Kasumi-1 (cell line): ENCODE data around the gene MACROH2A2.
"Not testable (repeated sequence)": the region's sequence is repeated elsewhere in the genome, so short reads cannot be mapped to it uniquely, and the experiment has no call there.

Experiments
- DNase-seq, 2 experiments: peaks; one replicate each; lab custom pipeline; 2025; lab: John Stamatoyannopoulos, UW

The MACROH2A2 gene

DNA sequence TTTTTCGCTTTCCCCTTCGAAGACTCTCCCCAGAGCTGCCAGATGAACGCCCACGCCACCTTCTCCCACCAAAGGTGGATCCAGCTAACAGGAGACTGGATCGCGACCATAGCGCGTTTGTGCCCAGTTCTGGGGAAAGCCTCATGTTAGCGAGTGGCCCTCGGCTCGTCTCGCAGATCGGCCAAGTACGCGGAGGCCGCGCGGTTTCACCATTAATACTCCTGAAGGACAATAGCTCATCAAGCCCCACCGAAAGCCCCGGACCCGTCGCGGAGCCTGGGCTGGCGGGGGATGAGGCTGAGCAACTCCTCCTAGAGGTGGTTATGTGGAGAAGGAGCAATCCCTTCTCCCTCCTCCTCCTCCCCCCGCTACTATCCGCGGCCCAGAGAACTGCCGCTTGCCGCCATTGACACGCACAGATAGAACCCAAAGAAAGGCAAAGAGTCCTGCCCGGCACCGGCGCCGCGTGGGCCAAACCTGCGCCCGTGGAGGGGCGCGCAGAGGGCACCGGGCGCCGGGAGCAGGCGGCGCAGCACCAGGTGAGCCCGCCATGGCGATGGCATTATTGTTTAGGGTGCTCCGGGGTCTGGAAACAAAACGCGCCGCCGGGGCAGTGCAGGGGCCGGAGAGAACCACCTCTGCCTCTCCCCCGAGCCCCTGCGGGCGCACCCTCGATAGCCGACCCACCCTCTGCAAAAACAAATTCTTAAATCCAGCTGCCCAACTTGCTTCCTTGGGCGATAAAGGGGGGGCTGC is at the start of gene MACROH2A2:
MACROH2A2 (plus strand) TSS at position 385 of the 756 bp plus-strand sequence. CDS start 22,813 bp downstream, outside the sequence.
- DNase-seq = no peak

GRCh38 chr10:70007116-70007820 is 45.4 kb upstream of the MACROH2A2 start:
- no peak for DNase-seq

DNA sequence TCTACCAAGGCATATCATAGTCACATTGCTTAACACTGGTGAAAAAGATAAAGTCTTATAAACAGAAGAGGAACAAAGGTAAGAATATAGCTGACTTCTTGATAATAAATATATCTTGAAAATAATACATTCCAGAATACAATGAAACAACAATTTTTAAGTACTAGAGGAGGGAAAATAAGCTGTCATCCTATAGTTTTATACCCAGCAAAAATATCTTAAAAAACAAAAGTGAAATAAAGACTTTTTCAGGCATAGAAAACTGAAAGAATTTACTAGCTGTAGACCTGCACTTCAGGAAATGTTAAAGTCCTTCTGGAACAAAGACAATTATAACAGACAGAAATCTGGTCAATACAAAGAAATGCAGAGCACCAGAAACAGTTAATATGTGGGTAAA is 21.4 kb upstream of the MACROH2A2 start:
- DNase-seq = no peak

GRCh38 chr10:70032667-70033289 is 19.9 kb upstream of the MACROH2A2 start:
- DNase-seq = no peak

DNA sequence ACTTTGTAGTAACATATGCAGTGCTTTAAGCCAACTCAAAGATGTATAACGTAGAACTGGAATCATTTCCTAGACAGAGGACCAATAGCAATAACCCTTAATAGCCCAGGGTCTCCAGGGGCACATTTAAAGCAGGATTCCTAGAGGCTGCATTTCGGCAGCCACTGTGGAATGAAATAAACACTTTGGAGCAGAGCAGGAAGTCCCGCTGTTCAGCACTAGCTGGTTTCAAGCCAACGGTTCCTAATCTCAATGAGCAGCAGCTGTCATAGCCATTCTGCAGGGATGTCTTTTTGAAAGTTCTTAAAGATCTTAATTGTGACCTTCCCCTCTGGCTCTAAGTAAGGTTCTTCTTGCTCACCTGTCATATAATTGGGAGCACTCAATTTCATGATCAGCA is 18.4 kb upstream of the MACROH2A2 start:
- DNase-seq = no peak

DNA sequence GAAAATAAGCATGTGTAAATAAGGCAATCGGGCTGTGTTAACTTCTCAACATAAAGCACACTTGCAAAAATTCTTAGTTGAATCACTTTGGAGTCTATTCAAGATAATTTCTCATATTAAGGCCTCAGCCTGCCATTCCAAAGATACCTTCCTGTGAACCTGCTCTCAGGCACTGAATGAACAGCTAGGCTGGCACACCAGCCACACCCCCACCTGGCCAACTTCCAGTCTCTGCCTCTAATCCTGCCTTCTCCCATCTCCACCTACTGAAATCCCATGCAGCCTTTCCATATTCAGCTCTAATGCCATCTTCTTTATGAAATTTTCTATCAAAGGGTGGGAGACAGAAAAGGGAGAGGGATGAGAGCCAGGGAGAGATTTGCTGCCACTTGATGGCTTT is 17.1 kb upstream of the MACROH2A2 start:
- DNase-seq = no peak

DNA sequence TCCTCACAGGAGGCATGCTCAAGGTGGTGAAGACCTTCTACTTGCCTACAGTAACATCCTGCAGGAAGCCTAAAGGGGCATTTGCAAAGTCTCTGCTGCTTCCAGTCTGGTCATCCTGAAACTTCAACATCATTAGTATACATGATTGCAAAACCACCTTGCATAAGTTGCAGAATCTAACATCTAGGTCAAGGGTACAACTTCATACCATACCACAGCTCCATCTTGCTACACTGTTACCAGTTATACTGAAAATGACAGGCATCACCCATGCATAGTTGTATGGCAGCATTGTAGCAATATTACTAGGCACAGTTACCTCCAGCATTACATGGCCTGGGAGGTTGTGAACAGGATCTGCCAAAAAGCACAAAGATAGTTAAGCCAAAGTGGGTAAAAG is 13.7 kb upstream of the MACROH2A2 start:
- no peak for DNase-seq

DNA sequence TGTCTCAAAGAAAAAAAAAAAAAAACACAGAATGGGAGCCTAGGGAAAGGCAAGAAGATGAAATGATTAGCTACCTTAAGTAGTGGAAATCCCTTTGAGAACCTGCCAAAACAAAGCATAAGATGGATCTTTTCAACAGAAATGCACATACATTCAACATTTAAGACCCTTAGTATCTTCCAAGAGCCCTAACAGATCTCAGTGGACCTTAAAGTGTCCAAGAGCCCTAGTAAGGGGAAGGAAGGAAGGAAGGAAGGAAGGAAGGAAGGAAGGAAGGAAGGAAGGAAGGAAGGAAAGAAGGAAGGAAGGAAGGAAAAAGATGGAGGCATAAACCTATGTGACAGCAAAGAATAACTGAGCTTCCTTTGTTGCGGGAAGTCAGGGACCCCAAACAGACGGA is 11.6 kb upstream of the MACROH2A2 start:
- DNase-seq = no peak

GRCh38 chr10:70041739-70042138 is 10.9 kb upstream of the MACROH2A2 start:
- not testable (repeated sequence) for DNase-seq

DNA sequence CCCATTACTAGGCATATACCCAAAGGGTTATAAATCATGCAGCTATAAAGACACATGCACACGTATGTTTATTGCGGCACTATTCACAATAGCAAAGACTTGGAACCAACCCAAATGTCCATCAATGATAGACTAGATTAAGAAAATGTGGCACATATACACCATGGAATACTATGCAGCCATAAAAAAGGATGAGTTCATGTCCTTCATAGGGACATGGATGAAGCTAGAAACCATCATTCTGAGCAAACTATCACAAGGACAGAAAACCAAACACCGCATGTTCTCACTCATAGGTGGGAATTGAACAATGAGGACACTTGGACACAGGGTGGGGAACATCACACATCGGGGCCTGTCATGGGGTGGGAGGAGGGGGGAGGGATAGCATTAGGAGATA is 5.6 kb upstream of the MACROH2A2 start:
- not testable (repeated sequence) for DNase-seq

- no peak for DNase-seq
These were observed 4.5 kb upstream of the MACROH2A2 start for GRCh38 chr10:70048030-70048723.

DNA sequence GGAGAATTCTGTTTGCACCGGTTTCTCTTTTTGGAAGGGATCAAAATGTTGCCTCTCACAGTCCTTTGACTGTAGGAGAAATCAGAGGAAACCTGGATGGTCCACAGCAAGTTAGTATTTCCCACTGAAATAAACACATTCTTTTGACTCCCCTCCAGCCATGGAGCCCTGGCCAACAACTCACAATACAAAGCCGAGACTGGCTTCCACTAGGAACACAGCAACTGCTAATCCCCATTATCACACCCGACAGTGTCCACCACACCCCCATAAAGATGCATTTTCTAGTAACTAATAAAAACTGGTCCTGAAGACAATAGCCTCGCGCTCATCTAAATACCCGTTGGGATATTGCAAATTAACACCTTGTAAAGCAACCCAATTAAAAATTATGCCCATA is 798 bp upstream of the MACROH2A2 start:
- no peak for DNase-seq

DNA sequence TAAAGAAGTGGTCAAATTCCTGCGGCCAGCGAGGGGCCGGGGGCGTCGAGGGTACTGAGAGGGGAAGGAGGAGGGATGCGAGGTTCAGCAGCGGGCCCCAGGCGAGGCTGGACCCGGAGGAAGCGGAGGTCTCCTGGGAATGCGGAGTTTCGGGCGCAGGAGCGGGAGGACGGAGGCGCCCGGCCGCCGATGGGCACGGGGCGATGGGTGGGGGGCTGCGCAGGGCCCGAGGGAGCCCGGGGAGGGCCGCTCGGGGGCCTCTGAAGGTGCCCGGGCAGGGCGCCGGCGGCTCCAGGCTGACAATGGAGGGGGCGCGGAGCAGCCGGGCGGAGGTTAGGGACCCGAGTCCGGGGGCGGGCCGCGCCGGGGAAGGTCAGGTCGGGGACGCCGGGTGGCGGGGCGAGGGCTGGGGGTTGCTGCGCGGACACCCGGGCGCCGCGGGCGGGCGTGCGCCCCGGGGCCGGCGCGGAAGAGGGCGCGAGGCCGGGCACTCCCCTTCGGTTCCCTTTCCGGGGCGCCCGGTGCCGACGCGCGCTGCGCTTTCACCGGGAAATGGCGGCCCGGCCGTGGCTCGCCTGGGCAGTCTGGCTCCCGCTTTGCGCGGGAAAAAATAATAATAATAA is 683 bp downstream of the MACROH2A2 start:
- no peak for DNase-seq

DNA sequence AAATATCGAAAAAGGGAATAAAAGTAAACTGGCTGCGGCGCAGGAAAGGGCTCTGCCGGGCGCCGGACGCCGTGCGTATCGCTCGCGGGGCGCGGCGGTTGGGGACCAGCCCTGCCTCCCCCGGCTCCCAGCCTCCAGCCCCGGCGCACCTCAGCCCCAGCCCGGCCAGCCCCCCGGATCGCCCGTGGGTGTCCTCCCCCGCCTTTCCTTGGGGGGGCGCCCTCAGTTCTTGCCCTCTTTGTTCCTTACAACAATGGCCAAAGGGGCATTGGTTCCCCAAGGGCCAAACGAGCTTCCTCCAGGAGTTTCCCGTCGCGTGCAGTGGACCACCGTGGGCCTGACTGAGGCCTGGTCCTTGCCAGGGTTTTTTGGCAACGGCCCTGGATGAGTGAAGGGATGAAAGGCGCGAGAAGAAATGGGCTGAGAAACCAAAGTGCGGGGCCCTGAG is 1.2 kb downstream of the MACROH2A2 start:
- no peak for DNase-seq

DNA sequence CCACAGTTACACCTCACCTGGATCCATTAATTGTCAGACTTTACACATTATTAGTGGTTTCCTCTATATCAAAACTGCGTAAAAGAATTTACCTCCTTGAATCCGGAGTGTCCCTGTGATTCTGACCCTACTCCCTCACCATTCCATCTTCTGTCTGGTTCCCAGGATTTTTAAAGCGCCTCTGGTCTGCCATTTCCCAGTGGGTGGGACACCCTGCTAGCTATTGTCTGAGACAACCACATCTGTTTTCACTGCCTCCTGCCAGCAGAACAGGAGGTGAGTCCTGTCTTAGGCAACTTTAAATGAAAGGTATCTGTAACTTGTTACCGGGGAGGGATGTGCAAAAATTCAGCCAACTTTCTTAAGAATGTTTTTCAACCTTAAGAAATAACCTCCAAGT is 2.3 kb downstream of the MACROH2A2 start:
- no peak for DNase-seq

DNA sequence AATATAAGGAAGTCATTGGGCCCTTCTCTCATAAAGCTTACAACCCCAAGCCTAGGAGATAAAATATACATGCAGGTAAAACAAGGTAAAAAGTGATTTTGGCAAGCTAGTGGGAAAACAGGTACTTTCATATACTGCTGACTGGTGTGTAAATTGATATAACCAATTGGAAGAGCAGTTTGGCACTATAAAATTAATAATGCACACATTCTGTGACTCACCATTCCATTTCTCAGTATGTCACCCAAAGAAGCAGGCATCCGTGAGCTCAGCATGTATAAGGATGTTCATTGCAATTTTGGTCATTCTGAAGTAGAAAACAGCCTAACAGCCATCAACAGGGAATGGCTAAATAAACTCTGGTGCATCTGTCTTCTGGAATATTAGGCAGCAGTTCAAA is 2.9 kb downstream of the MACROH2A2 start:
- DNase-seq = no peak

DNA sequence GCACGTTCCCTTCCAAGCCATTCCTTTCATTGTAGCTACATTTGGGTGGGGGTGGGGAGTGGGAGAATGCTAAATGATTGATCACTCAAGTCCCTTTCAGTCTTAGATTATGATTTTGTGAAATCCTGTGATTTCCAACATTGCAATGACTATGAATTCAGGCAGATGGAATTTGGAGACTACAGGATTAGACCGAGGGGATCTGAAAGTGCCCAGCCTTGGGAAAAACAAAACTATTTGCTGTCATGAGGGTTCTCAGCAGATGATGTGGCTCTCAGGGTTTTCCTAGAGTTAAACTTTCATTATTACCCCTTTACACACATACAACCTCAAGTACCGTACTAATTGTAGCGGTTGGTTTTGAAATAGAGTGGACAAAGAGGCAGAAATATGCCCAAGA is 4.7 kb downstream of the MACROH2A2 start:
- no peak for DNase-seq

DNA sequence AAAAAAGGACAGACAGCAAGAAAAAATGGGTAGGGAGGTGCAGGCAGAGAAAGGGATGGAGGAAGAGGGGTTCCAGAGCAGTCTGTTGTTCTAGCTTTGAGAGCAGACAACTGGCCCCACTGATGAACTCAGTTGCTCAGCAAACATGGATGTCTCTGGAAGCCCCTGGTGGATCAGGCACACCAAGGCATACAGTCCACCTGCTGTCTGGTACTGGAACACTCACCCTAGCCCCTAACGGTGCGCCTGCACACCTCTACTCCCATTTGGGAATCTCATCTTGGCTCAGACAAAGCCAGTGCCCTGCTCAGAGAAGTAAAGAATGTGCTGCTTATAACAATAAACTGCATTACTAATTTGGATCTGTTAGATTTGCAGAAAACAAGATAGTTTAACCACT is 7.7 kb downstream of the MACROH2A2 start:
- no peak for DNase-seq

GRCh38 chr10:70063418-70064098 is 10.9 kb downstream of the MACROH2A2 start:
- DNase-seq = no peak

DNA sequence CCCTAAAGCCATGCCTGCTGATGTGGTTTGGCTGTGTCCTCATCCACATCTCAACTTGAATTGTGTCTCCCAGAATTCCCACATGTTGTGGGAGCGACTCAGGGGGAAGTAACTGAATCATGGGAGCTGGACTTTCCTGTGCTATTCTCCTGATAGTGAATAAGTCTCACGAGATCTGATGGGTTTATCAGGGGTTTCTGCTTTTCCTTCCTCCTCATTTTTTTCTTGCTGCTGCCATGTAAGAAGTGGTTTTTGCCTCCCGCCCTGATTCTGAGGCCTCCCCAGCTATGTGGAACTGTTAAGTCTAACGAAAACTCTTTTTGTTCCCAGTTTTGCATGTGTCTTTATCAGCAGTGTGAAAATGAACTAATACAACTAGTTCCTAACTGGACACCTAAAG is 11.8 kb downstream of the MACROH2A2 start:
- no peak for DNase-seq

GRCh38 chr10:70066190-70066589 is 13.5 kb downstream of the MACROH2A2 start:
- DNase-seq = no peak
